GM21360 (cell line): ENCODE results near the gene PRKAB1.

Source experiments
- ATAC-seq: cut with Tn5 transposase; IDR thresholded peaks from one replicate; pipeline ENCODE4 v1.9.1; 2021; ENCODE audit warnings: mild to moderate bottlenecking, moderate library complexity; ENCODE audit not compliant: unreplicated experiment

The PRKAB1 gene

DNA sequence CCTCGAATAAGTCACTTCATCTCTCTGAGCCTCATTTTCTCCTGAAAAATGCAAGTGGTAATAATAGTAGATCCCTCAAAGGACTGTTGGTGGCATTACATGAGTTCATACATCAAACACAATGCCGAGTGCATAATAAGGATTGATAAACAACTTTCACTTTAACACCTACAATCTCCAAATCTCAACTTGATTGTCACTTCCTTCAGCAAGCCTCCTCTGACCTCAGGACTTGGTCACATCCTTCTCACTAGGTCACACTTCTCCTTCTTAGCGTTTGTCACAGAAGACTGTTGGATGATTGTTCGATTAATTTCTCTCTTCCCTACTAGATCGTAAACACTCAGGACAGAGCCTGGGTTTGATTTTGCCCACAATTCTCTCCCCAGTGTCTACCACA, 7.9 kb upstream of the PRKAB1 start:
- ATAC-seq = no peak

DNA sequence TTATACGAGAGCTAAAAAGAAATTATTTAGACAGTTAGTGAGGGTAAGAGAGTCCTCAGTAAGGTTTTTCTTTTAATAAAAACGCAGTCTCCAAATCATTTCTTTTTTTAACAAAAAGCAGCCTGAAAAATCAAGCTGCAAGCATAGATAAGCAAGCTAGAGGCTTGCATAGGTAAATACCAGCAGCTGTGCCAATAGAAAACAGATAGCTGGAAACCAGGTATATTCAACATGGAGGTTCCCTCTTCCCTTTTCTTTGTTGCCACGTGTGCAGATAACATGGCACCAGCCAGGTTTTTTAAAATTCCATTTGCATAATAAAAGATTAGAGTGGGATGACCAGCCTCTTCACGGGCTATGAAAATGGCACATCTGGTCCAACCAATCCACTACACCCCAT, 6.1 kb upstream of the PRKAB1 start:
- ATAC-seq = no peak

DNA sequence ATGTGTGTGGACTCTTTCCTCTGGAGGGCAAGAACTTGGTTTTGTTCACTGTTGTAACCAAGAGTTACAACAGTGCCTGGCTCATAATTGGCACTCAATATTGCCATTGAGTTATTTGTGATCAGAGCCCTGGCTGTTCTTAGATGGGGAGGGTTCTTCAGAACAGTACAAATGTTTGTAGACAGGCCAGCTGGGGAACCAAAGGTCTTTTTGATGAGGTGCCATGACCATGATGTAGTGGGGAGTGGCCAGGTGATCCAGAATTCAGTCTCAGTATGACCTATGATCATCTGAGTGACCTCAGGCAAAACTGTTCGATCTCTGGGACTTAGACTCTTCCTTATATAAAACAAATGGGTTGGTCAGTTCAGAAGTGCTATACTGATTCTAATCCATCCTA, 3.3 kb upstream of the PRKAB1 start:
- no peak for ATAC-seq

DNA sequence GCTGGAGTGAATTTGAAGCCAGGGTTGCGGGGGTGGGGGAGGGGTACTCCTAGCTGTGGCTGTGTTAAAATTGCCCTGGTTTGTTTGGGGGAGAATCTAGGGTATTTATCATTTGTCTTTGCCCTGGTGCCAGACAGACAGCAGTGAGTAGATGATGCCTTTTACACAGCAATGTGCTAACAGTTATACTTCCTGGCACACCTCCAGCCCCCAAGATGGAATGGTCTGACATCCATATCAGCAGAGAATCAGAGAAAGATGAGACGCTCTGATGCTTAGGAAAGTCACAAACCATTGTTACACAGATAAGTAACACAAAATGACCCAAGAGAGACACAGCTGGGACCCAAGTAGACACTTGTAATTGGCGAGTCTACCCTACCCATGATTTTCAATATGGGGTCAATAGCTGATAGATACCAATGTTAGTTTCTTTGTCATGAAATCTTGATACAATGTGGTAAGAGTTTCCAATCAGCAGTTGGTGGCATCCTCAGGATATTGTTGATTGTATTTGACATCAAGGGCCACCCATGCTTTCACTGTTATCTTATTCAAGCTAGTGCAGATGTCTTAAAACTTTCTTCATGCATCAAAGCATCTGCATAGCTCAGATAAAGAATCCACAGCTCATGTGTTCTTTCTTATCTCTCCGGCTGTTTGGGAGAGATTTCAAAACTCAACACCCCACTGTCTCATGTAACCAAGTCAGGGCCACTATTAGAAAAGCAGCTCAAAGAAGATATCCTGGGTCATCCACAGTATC, 2.6 kb upstream of the PRKAB1 start:
- no peak for ATAC-seq

GRCh38 chr12:119666226-119666795, 1.6 kb upstream of the PRKAB1 start:
- no peak for ATAC-seq

- ATAC-seq = no peak
These were observed 895 bp upstream of the PRKAB1 start for GRCh38 chr12:119666900-119667576.

DNA sequence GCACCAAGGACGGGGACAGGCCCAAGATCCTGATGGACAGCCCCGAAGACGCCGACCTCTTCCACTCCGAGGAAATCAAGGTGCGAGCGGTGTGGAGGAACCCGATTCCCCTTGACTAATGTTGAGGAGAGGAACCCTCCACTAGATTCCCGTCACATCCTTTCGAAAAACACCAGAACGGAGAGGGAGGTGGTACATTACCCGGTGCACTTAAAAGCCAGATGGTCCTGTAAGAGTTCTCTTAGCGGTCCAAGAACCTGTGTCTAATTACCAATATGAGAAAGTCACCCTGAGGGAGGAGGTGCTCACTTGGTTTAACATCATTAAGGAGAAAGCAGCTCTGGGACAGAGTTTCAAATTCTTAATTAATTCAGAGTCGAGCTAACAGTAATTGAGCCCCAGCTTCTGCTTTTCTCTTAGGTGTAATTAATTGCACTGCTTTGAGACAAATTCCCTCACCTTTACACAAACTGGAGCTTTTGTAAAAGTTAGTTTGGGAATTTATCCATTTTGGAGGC, 450 bp downstream of the PRKAB1 start:
- no peak for ATAC-seq

DNA sequence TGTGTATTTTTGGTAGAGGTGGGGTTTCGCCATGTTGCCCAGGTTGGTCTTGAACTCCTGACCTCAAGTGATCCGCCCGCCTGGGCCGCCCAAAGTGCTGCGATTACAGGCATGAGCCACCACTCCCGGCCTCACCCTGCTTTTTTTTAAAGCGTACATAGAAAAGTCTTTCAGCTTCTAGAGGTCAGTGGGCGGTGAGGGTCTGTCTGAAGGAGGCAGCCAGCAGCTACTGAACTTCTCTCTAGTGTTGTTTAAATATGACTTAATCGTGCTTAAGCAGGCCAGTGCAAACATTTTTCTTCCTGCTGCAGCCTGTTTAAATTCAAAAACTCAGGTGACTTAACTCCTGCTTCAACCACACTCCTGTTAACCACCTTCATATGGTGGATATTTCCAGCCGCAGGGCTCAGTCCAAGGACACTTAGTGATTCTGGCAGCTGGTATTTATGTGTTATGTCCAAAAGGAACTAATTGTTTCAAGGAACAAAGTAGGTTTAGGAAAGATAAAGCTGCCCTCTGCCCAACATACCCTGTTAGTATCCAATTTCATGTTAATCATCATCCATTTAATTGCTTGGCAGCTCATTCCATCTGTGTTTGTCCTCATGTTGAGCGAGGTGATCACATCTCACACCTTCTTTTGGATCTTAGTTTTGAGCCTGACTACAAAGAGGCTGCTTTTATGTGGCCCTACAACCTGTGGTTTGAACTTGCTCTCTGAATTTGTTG, 2.0 kb downstream of the PRKAB1 start:
- no peak for ATAC-seq

DNA sequence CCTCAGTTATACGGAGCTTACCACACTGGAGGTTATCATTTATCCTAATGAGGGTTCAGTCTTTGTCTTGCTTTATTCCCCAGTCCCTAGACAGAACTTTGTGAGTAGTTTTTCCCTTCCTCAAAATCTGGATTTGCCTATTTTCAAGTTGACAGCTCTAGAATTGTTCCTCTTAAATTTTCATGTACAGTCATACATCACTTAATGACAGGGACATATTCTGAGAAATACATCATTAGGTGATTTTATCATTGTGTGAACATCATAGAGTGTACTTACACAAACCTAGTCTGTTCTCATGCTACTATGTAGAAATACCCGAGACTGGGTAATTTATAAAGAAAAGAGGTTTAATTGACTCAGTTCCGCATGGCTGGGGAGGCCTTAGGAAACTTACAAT, 3.1 kb downstream of the PRKAB1 start:
- ATAC-seq = no peak

DNA sequence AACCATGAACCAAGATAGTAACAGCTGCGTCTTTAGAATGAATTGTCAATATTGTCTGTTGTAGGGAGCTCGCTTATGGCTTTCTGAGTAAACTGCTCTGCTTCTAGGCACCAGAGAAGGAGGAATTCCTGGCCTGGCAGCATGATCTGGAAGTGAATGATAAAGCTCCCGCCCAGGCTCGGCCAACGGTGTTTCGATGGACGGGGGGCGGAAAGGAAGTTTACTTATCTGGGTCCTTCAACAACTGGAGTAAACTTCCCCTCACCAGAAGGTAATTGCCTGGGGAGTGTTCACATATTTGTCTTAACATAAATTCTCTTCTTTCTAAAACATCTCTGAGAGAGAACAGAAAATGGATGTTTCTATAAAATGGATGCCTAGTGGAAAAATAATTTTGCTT, 4.3 kb downstream of the PRKAB1 start:
- no peak for ATAC-seq

DNA sequence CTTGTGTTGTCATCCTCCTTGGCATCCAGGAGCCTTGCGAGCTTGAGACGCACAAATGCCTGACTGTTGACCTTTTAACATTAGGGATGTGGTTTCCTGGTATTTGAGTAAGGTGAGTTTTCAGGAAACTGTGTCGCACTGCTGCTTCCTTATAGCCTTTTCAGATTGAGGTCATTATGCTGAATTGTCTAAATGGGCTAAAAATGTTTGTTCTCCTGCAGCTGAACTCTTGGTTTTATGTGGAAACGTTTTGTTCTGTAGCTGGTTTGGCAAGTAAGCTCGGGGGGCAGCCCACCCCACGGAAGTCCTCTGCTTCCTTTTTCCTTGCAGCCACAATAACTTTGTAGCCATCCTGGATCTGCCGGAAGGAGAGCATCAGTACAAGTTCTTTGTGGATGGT, 5.7 kb downstream of the PRKAB1 start:
- no peak for ATAC-seq

GRCh38 chr12:119674560-119674959, 6.6 kb downstream of the PRKAB1 start:
- ATAC-seq = no peak

- no peak for ATAC-seq
These were observed 8.1 kb downstream of the PRKAB1 start for GRCh38 chr12:119676022-119676421.

DNA sequence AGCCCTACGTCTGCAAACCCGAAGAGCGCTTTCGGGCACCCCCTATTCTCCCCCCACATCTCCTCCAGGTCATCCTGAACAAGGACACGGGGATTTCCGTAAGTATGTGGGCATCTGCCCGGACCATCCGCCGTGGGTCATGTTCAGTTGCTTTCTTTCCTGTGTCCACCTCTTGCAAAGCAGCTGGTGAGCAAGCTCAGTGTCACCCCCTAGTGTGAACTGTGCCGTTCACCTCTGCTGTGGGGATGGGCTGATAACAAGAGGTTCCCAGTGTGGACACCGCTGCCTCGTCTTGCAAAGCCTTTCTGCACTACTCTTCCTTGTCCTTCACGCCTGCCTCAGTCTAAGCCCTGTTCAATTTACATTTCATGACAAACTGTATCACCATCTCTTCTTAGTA, 8.6 kb downstream of the PRKAB1 start:
- ATAC-seq = no peak

GRCh38 chr12:119678459-119678858, 10.5 kb downstream of the PRKAB1 start:
- ATAC-seq = no peak

- no peak for ATAC-seq
These were observed 11.1 kb downstream of the PRKAB1 start for GRCh38 chr12:119679081-119679480.

DNA sequence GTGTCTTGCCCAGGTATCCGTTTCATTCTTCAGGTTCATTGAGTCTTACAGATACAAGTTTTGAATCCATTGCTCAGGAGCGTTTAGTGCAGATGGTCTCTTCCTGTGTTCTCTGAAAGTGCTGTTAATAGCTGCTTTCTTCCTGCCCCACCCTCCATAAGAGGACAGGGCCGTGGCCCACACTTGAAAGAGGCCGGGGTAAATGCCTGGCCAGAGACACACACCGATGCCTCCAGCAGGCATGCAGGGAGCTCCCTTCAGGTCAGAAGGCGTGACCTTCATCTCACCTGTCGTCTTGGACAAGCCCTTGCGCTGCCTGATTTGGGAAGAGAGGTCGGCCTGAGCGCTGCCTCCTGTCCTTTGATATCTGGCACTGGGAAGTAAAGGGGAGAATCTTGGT, 11.6 kb downstream of the PRKAB1 start:
- no peak for ATAC-seq

DNA sequence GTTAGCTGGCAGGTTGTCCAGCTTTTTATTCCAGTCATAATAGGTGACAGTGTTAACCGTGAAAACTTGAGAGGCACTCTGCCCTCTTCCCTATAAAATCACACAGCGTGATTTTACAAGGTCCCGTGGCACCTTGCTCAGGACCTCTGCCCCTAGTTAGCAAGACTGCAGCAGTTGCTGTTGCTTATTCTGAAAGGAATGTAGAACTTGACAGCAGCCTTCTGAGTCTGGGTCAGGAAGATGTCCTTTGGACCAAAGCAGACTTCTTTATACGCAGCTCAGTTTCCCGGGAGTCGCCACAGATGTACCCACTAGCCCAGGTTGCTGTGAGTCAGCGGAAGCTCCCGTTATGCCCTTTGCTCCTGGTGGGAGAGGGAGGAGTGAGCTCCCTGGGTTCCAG, 13.2 kb downstream of the PRKAB1 start:
- no peak for ATAC-seq

DNA sequence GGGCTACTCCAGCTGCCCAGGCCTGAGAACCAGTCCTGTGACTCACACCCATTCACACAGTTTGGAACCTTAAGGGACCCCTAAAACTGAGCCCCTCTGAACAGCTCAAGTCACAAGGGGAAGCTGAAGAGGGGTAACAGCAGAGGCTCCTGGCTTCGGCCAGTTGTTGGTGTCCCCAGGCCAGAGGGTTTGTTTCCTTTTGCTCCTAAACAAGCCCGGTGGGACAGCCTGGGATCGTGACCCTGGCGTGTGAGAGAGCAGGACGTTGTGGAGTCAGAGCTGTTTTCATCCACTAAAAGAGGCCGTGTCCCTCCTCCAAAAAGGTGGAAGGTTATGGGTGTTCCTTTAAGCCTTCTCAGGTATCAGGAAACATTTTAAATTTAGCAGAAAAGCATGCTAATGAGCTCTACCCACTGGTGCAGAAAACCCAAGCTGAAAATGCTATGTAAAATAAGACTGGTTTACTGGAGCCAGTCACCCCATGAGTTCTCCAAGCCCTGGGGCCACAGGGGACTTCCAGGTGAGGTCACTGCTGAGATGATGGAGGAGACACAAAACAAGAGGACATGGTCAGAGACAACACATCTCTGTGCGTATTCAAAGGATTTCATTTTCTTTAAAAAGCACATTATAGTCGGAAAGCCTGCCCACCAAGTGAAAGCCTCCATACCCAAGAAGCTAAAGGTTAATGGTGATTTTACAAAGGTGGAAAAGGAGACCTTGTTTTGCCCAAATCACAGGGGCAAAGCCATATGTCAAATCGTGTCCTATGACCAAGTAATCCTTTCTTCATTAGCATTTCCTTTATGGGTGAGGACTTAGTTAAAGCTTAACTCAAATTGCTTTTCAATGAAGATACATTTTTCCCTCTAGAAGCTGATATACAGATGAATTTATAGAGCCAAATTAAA, 14.1 kb downstream of the PRKAB1 start:
- ATAC-seq = peak; percentile 60

DNA sequence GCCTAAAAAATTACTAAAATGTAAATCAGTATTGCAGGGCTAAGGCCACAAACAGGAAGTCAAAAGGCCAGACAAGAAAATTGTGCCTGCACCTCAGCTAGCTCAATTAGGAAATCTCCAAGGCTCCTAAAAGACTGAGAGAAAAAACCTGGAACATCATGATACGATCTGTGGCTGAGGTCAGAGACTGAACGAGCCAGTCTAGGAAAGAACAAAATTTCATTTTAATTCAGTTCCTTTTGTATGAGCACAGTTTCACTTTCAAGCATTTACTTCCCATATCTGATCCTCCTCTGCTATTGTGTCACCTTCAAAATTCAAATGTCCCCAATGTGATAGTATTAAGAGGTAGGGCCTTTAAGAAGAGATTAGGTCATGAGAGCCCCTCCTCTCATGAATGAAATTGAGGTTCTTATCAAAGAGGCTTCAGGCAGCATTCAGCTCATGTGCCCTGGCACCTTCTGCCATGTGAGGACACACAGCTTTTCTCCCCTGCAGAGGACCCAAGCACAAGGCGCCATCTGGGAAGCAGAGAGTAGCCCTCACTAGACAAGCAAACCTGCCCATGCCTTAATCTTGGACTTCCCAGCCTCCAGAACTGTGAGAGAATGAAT, 14.8 kb downstream of the PRKAB1 start:
- no peak for ATAC-seq
